ENCODE data around the gene TTI1.
"Not testable (repeated sequence)": the region's sequence is repeated elsewhere in the genome, so short reads cannot be mapped to it uniquely, and the experiment has no call there.

TTI1 gene

GRCh38 chr20:37986873-37987601, 46.2 kb downstream of the TTI1 start:
- DNase-seq = no peak

DNA sequence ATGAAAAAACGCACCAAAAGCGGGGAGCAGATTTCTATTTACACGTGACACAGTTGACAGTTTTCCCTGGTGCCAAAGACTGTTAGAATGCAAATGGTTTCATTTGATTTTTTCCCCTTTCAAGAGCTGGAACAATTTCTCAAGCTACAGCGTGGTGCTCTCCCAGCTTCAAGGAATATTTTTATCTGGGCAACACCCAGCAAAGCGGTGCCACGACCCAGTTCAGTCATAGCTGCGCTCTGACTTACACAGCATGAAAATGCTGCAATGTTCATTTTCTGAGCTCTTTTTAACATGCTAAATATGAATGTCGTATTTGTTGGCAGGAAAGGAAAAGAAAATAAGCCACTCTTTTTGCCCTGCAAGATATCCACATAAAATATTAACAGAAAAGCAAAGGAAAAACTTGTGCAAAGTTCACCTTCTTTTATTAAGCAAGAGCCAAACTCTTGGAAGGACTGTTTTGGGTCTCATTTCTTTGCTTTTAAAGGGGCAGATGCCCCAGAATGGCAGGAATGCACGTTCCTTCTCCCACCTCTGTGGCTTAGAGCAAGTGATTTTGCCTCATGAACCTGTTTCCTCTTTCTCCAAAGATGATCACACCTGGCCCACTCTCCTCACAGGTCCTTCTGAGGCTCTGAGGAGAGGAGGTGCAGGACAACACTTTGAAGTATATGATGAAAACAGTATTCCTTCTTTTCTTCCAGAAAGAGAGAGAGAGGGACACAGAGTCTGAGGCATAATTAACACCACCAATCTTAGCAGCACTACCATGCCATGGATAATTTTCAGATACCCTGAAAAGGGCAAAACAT, 47.0 kb downstream of the TTI1 start:
- no peak for DNase-seq

GRCh38 chr20:37984018-37984785, 49.1 kb downstream of the TTI1 start:
- no peak for DNase-seq

- no peak for DNase-seq
Measured at GRCh38 chr20:37983286-37983685, 50.0 kb downstream of the TTI1 start.

- no peak for DNase-seq
Measured at GRCh38 chr20:37981568-37981967, 51.7 kb downstream of the TTI1 start.

DNA sequence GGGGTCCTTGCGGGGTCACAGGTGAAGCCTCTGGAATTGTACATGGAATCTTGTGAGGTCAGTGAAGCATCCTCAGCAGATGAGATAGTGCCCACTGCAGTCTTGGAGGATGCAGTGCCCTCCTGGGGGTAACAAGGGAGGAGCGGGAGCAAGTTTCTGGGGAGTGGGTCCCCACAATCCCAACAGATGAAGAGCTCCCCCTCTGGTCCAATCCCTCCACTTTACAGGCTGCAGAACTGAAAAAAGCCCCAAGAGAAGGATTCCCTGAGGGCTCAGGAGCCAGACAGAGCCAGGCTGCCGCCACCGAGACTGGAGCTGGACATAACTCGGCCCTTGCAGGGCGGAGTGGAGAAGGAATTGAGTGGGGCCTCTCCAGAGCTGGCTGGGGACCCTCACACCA, 52.4 kb downstream of the TTI1 start:
- DNase-seq = no peak

DNA sequence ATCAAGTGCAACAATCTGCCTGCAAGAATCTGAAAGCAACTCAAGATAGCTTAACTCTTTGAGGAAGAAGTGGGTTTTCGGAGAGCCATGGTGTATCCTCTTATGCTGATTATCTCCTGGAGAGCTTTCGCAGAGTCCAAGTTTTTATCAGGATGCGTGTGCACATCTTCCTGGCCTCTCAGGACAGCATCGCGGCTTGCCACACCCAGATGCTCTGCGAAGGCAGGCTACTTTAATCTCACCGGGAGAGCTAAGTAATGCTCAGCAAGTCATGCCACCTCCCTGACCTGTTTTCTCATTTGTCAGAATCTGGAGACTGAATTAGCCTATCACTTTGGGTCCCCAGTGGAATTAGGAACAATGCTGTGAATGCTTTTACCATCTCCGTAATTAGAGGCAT, 52.9 kb downstream of the TTI1 start:
- DNase-seq = no peak

DNA sequence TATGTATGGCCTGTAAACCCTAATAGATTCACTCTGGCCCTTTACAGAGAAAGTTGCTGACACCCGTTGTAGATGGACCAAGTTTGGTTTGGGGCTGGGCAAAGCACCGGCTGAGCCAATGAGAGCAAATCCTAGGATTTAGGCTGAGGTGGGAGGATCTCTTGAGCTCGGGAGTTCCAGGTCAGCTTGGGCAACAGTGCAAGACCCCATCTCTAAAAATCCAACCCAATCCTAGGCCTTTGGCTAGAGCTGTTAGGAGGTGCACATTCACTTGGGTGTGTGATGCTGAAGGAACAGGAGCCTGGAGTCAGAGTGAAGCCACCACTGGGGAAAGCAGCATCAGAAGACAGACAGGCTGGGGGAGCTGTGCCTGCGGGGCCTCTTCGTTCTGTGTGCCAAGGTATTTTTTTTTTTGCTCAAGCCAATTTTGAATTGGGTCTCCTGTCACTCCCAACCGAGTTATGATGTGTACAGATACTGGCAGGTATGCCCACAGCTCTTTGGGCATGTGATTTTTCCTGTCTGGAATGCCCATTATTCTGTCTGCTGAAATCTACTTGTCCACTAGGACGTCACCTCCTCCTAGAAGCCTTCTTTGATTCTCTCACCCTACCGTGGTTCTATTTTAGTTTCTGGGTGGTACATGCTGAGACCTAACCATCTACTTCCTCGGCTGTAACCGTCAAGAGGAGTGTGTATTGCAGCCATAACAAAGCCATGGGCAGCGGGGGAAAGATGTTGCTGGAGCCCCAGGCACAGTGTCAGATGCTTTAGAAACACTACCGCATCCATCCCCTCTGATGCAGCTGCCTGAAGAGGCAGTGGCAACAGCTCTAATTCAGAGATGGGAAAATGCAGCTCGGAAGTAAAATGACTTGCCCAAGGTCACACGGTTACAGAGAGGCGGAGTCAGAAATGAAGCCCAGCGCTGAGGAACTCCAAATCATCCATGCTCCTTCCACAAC, 54.0 kb downstream of the TTI1 start:
- no peak for DNase-seq

DNA sequence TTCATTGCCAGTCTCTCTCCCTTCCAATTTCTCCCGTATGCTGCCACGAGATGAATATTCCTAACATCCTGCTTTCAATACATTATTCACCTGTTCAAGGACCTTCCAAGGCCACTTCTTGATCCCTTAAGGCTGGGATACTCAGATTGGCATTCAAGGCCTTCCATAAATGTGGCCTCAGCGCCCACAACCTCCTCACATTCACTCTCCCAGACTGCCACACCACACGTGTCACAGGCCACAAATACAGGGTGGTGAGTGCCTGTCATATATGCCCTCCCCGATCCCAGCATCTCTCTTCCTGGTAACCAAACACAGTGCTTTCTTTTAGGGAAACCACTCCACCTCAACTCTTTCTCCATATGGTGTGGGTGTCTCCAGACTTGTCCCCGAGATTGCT, 55.5 kb downstream of the TTI1 start:
- DNase-seq = no peak

DNA sequence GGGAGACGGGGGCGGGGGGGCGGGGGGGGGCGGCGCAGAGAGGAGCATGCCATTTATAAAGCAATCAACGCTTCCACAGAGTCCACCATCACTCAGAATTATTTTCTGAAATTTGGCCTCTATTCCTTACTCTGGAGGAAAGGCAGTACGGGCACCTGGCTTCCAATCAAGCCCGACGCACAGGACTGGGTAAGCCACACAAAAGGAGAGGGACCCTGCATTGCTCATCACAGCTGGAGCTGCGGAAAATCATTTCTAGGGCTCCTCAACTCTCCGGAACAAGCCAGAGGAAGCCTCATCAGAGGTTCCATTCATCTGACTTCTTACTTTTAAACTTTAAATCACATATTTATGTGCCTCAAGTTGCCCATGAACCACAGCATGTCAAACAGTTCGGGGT, 55.9 kb downstream of the TTI1 start:
- DNase-seq = no peak

DNA sequence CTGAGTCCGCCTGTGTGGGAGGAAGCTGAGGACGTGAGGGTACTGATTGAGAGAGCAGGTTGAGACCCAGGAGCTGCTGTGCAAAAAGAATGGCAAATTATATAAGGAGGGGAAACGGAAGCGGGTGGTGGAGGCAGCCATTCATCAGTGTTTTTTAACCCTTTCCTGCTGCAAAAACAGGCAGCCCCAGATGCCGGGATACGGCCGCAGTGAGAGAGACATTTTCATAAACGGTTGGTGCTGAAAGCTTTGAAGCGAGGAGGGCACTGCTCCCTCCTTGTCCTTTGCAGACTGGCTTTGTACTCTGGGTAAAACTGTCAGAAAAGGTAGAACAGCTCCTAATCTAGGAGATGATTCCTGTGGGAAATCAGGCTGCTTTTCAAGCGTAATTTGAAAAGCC, 56.4 kb downstream of the TTI1 start:
- no peak for DNase-seq

DNA sequence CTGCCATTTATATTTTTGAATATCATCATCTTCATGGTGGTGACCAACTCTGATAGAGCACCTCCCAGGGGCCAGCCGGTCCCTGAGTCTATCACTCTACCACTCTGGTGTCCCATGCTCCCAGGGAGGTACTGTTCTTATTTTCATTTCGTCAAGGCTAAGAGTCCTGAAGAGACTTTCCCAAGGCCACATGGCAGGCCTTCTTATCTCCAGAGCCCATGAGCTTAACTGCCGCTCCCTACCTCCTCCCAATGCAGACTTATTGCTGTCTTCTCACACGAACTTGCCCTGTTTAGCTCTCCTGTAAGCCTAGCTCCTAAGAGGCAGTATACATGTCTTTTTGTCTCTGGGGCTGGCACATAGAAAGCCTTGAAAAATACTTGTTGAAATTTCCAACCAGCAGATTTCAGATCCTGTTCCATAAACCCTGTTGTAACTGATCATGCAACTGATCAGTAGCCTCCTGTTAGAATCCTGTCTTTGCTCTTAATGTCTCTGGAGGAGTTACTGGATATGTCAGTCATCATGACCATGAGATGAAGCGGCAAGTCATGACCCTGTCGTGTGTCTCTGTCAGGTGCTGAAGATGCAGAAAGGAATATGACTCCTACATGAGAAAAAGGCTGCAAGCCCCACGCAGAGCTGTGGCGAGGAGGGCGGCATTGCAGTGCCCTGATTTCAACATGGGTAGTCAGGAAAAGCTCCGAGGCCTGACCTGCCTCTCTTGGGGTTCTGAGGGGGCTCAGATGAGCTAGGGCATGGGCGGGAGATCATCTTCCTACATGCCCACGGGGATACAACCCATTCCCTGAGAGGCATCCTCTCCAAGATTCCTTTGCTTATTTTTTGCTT, 60.0 kb downstream of the TTI1 start:
- no peak for DNase-seq

GRCh38 chr20:37972256-37973058, 60.8 kb downstream of the TTI1 start:
- DNase-seq = no peak

DNA sequence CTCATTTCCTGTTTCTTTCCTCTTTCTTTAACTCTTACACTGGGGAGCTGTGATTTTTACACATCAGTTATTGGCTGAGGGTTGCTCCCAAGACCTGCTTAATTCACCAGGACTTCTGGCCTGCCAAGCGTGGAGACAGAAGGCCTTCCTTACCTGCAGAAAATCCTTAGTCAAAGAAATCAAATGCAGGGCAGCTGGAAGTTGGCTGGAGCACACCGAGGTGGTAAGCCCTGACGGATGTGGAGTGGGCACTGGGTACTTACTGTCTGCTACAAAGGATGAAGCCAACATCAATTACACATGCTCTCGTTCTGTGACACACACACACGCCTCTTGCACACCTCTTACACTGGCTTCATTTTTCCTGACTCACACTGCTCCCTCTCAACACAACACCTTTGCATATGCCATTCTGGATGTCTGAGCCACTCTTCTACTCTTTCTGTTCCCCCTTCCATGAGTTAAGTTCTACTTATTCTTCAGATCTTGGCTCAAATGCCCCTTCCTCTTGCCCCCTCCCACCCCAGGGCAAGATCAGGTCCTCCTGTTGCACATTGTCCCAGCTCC, 61.6 kb downstream of the TTI1 start:
- DNase-seq = no peak

DNA sequence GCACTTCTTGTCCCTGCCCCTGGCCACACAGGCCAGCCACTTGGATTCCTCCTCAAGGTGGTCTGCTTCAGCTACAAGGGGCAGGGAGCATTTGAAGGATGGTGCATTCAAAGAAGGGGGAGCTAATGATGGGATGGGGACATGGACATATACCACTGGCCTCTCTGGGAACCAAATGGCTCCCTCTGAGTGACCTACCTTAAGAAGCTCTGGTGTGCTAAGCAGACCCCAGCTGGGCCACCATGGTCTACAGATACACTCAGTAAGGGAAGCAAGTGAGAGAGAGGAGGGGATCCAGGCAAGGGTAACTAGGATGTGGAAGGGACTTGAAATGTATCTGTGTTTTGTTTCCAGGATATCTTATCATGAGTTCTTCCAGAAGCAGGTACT, 62.4 kb downstream of the TTI1 start:
- no peak for DNase-seq

DNA sequence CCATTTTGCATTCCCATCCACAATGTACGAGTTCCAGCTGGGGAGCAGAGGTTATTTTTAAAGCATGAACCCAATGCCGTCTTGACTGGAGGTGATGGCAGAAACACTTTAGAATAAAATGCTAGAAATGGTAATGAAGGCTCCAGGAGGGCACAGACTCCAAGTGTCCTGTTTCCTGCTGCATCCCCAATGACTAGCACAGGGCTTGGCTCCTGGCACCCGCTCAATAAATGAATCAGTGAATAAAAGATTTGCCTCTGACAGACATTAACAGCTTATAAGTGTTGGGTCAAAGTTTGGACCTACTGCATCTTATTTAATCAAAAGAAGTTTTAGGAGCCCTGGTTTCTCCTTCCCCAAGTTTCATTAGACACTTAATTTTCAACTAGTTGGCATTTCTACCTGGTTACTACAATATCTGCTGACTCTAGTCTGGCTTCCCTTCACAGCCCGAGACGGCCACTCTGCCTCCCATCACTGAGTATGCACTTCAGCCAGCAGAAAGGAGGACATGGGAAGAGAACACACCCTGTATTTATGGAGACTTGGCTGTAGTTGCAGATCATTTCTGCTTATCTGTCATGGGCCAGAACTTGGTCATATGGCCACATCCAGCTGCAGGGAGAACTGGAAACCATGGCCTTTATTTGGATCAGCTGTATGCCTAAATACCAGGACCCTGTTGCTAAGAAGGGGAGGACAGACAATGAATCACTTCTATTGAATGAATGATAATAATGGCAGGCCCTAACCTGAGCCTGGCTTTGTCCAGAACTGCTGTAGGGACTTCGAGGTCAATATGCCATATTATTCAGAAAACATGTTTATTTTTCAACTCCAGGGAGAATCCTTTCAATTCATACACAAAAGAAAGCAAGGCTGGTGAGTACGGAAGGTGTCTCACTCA, 63.1 kb downstream of the TTI1 start:
- DNase-seq = no peak

- no peak for DNase-seq
Measured at GRCh38 chr20:37968841-37969401, 64.3 kb downstream of the TTI1 start.

DNA sequence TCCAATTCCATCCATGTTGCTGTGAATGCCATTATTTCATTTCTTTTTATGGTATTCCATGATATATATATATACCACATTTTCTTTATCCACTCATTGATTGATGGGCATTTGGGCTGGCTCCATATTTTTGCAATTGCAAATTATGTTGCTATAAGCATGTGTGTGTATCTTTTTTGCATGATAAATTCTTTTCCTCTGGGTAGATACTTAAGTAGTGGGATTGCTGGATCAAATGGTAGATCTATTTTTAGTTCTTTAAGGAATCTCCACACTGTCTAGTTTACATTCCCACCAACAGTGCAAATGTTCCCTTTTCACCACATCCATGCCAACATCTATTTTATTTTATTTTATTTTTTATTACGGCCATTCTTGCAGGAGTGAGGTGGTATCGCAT, 69.8 kb downstream of the TTI1 start:
- not testable (repeated sequence) for DNase-seq

DNA sequence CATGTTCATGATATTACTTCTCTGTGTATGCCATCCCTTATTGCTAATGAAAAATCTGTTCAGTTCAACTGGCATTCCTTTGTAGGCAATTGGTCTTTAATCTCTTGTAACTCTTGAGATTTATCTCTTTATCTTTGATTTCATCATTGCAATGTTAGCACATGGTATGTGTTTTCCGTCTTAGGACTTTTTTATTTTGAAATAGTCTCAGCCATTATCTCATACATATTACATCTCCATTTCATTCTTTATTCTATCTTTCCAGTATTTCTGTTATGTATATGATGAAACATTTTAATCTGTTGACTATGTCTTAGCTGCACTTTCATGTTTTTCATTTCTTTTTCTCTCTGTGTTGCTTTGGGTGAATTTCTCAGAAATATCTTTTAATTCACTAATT, 72.2 kb downstream of the TTI1 start:
- DNase-seq = no peak
